Neutrophil (primary cell): ENCODE results near the gene LY86.

ENCODE experiments used
- H3K27ac ChIP-seq: fragments of 200-600 bp; sonication (generic); 2 replicates; pipeline ENCODE4 v1.5.1; 2016; ENCODE audit warnings: mild to moderate bottlenecking, moderate library complexity
- H3K27me3 ChIP-seq: fragments of 200-600 bp; sonication (generic); 2 replicates; pipeline ENCODE4 v1.6.0; 2016; ENCODE audit warnings: mild to moderate bottlenecking
- H3K36me3 ChIP-seq: fragments of 200-600 bp; sonication (generic); 2 replicates; pipeline ENCODE4 v1.5.1; 2017
- H3K4me1 ChIP-seq, 2 experiments: fragments of 200-600 bp in 1 of 2; sonication (generic) in 1 of 2; 1 replicate in 1 of 2; 2 replicates in 1 of 2; pipeline versions ENCODE4 v1.5.1 to v1.6.1; 2013 to 2016; ENCODE audit warnings: low read depth in 1 of 2, low read length in 1 of 2, mild to moderate bottlenecking in 1 of 2, moderate library complexity in 1 of 2; ENCODE audit not compliant: control insufficient read depth in 1 of 2, insufficient read depth in 1 of 2
- H3K4me3 ChIP-seq, 2 experiments: fragments of 200-600 bp in 1 of 2; sonication (generic) in 1 of 2; 1 replicate in 1 of 2; 2 replicates in 1 of 2; pipeline ENCODE4 v1.5.1; 2013 to 2016; ENCODE audit warnings: low read depth in 1 of 2, low read length in 1 of 2, mild to moderate bottlenecking in 1 of 2, moderate library complexity in 1 of 2
- H3K9me3 ChIP-seq: fragments of 200-600 bp; sonication (generic); 2 replicates; pipeline ENCODE4 v1.5.1; 2016
- CTCF ChIP-seq: fragments of 200-600 bp; sonication (generic); IDR thresholded peaks from 2 replicates; pipeline ENCODE4 v1.5.1; 2016; ENCODE audit warnings: antibody characterized with exemption

The LY86 gene

DNA sequence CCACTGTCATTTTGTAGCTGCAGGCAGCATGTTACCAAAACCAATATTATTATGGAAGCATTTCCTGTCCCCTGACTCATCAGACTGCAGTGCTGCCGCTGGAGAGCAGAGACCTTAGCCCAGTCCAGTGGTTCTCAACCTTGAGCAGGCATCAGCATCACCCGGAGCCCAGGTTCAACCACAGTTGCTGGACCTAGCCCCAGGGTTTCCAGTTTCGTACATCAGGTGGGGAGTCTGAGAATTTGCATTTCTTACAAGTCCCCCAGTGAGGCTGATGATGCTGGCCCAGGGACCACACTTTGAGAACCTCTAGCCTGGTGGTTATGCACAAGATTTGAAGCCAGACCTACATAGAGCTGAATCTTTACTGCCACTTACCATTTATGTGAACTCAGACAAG, 47.3 kb downstream of the LY86 start:
- no peaks in the 10 kb centered on the region for H3K9me3 ChIP-seq
- H3K4me1 ChIP-seq = peaks cover 0 to 3% of the 10 kb centered on the region in 2 experiments
- H3K27ac ChIP-seq = no peak overlapping the region
- H3K27me3 ChIP-seq = no peaks in the 10 kb centered on the region
- H3K4me3 ChIP-seq = no peak overlapping the region
- no peaks in the 10 kb centered on the region for H3K36me3 ChIP-seq
- no peak for TF ChIP-seq CTCF

DNA sequence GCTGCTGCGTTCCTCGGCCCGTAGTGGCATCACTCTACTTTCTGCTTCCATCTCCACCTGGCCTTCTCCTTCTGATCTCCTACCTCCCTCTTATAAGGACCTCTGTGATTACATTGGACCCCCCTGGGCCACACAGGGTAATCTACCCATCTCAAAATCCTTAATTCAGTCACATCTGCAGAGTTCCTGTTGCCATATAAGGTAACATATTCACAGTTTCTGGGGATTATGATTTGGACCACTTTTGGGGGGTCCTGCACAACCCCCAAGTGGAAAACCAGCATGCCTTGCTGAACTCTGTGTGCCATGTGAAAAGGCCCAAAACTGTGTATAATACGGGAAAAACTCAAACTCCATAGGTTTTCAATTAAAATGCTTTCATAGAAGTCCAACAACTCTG, 51.1 kb downstream of the LY86 start:
- Histone ChIP-seq H3K4me3 (no peak overlapping the region), H3K36me3 (no peaks in the 10 kb centered on the region), H3K27ac (no peak overlapping the region), H3K4me1 (peaks cover 0 to 3% of the 10 kb centered on the region in 2 experiments), H3K27me3 (no peaks in the 10 kb centered on the region), H3K9me3 (no peaks in the 10 kb centered on the region)
- no peak for TF ChIP-seq CTCF

- H3K9me3 ChIP-seq = no peaks in the 10 kb centered on the region
- no peak overlapping the region for H3K27ac ChIP-seq
- no peak for TF ChIP-seq CTCF
- no peaks in the 10 kb centered on the region for H3K27me3 ChIP-seq
- no peak overlapping the region for H3K4me3 ChIP-seq
- H3K4me1 ChIP-seq = peaks cover 0 to 3% of the 10 kb centered on the region in 2 experiments
- H3K36me3 ChIP-seq = no peaks in the 10 kb centered on the region
Measured at GRCh38 chr6:6640926-6641325, 52.4 kb downstream of the LY86 start.

- no peaks in the 10 kb centered on the region for H3K27me3 ChIP-seq
- H3K4me3 ChIP-seq = no peak overlapping the region
- no peaks in the 10 kb centered on the region for H3K9me3 ChIP-seq
- H3K36me3 ChIP-seq = no peaks in the 10 kb centered on the region
- no peaks in the 10 kb centered on the region for H3K4me1 ChIP-seq
- no peak overlapping the region for H3K27ac ChIP-seq
- no peak for TF ChIP-seq CTCF
Measured at GRCh38 chr6:6643398-6643797, 54.9 kb downstream of the LY86 start.

DNA sequence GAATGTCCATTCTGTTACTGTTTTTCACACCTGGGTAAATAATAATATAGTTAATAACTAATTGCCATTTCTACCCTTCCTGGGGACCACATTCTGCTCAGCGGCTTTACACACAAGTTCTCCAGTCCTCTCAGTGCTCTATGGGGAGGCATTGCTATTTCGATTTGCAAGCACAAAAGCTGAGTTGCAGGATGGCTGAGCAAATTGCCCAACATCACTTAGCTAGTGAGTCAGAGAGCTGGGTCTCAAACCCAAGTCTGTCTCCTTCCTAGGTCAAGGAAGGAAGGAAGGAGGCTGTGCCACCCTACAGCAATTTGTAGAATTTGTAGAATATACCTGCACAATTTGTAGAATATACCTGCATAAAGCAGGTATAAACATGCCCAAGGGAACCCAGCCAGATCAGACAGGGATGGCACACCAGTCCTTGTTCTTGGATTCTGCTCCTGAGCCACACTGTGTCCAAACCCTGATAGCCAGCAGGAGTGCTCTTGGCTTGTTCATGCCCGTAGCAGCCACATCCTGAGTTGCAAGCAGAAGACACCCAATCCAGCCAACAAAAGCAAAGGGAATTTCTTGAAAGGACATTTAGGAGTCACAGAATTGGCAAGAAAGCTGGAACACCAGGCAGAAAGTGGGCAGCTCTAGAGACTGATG, 56.9 kb downstream of the LY86 start:
- TF ChIP-seq CTCF = no peak
- Histone ChIP-seq H3K4me3 (no peak overlapping the region), H3K4me1 (no peaks in the 10 kb centered on the region), H3K27me3 (no peaks in the 10 kb centered on the region), H3K9me3 (no peaks in the 10 kb centered on the region), H3K36me3 (no peaks in the 10 kb centered on the region), H3K27ac (no peak overlapping the region)
